Measurements from ENCODE around the gene CNKSR2. TPM values are rescaled to one million over a fixed set of nuclear protein-coding genes. Genes with fewer than 3 reads are reported as not detected.

The CNKSR2 gene
- total RNA-seq = 0.96 TPM in 1 of 2 replicates, not detected in the other
- 0.35 TPM for polyA plus RNA-seq (2012)

DNA sequence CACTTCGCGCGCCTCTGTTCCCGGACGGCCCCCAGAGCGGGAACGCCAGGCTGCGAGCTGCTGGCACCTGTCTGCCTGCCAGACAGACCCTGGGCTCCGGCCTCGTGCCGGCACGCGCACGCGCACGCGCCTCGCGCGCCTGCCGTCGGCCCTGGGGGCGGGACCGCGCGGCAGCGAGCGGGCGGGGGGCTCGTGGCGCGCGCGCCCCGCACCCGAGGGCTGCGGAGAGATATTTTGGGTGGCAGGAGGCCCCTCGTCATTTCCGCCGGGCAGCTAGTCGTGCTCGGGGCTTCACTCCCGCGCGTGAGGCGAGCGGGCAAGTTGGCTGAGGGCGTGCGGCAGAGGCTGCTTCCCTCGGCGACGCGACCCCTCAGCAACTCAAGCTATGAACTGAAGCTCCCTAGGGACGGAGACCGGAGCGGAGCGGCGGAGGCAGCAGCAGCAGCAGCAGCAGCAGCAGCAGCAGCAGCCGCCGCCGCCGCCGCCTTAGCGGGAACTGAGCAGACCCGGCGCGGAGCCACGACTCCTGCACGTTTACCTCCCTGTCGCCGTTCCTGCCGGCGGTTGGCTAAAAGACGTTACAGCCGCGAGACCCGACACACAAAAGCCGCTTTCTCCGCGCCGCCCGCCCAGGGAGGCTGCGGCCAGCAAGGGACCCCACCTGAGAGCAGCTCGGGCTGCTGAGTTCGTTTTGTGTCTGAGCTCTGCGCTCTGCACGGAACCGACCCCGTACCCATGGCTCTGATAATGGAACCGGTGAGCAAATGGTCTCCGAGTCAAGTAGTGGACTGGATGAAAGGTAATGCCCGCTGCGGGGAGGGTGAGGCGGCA lies at the start of gene CNKSR2:
Gene CNKSR2, plus strand, starts transcription at position 256 of the 831 bp plus-strand sequence. Its CDS starts 480 bp downstream, at position 736.
- DNase-seq (ENCODE audit: low read depth) = peak; percentile 7

DNA sequence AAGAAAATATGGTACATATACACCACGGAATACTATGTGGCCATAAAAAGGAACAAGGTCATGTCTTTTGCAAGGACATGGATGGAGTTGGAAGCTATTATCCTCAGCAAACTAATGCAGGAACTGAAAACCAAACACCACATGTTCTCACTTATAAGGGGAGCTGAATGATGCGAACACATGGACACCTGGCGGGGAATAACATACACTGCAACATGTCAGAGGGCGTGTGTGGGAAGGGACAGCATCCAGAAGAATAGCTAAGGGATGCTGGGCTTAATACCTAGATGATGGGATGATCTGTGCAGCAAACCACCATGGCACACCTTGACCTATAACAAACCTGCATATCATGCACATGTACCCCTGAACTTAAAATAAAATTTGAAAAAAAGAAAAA lies 19.5 kb upstream of the CNKSR2 start:
- DNase-seq (ENCODE audit: low read depth) = no peak

DNA sequence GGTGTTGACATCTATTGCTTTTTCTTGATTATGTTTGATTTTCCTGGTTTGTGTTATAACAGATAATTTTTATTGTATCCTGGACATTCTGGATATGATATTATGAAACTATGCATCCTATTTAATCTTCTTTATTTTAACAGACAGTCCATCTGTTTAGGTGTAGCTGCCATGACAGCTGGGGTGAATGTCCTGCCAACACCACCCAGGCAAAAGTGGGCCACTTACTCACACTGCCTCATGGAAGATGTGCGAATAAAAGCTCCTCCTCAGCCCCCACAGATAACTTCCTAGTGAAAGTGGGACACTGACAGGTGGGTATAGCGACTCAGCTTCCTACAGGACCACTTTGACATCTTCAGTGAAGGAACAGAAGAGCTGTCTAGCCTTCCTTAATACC lies 18.4 kb upstream of the CNKSR2 start:
- DNase-seq (ENCODE audit: low read depth) = no peak

DNA sequence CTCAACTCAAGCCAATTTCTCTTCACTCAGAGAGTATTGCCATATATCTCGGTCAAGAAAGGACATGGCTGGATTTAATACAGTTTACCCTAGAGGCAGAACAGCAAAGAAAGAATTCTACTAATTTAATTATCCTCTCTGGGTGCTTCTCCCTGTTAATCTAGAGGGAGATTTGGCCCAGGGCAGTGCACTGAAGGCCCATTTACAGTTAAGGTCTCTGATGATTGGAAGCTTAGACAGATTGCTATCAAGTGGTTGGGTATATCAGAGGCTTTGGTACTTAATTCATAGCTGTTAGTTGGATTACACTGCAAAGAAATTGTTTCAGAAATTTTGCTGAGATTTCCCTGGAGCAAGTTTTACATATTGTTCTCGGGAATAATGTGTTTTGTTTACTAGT lies 4.6 kb upstream of the CNKSR2 start:
- no peak for DNase-seq (ENCODE audit: low read depth)

DNA sequence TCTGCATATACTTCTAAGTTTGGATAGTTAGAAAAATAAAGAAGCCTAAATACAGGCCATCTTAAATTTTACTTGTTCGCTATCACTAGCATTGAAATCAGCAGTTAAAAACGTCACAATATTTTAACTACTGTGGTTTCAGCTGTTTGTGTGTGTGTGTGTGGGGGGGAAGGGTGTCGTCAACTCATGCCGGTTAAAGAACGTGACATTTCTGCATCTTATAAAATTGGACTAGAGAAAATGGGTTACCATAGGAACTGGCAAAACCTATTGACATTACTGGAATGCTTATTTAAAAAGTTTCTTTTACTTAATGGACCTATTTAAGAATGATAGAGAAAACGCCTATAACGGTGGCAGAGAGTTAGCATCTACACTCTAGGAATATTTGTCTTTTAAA lies 1.2 kb upstream of the CNKSR2 start:
- DNase-seq (ENCODE audit: low read depth) = no peak

DNA sequence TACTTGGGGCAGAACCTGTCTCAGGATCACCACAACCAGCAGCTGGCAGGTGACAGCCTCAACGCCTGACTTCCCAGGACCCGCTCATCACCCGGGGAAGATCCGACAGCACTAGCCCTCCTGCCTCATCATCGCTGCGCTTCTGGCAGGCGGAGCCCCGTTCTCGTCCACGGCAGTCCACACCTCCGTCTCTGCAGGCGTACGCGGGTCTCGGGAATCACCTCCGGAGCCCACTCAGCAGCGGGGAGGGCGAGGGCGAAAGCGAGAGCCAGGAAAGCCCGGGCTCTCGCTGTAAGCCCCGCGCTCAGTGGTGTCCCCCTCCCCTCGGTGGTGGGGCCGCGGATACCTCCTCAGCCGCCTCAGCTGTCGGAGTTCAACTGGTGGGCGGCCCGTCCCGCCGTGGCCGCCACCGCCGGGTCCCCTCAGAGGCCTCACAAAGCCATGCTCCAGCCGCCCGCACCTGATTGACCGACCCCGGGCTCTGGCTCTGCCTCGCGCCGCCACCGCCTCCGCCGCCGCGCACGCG lies 518 bp upstream of the CNKSR2 start:
- no peak for DNase-seq (ENCODE audit: low read depth)

DNA sequence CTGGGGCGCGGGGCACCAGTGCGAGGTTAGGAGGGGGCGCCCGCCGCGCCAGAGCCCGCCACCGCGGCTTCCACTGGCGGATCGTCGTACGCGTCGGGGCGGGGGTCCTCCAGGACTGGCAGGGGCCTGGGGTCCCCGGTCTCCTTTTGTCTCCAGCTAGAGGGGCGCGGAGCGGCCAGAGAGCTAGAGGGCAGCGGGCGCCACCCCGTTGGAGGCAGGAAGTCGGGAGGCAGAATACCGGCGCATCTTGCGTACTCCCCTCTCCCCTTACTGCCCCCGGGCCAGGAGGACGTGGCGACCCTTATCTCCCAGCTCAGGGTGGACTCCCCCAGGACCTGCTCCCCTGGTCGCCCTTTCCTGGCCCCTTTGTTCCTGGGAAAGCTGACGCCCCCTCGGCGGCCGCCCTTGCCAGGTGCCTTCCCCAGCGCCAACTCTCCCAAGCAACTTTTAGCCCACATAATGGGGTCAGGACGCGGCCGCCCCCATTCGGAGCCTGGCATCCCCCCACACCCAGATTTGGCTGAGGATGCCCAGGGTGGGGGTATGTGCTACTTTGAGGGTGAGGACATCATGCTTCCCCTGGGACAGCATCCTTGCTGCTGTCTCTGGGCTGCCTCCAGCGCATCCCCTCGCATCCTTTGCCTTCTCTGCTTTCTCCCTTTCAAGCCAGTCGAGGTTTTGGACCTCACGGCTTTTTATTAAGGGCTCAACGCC lies 933 bp downstream of the CNKSR2 start:
- no peak for DNase-seq (ENCODE audit: low read depth)

DNA sequence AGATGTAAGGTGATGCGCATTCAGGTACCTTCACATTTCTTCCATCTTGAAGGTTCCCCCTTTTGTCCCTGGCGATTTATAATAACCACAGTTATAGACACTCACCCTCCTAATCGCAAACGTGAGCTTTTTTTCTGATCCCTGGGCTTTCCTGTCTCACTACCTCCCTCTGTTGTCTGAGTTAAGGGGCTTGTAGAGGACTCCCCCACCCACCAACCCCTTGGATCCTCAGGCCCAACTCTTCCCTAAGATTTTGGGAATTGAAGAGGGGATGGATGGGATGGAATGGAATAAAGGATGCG lies 1.4 kb downstream of the CNKSR2 start:
- DNase-seq (ENCODE audit: low read depth) = no peak

DNA sequence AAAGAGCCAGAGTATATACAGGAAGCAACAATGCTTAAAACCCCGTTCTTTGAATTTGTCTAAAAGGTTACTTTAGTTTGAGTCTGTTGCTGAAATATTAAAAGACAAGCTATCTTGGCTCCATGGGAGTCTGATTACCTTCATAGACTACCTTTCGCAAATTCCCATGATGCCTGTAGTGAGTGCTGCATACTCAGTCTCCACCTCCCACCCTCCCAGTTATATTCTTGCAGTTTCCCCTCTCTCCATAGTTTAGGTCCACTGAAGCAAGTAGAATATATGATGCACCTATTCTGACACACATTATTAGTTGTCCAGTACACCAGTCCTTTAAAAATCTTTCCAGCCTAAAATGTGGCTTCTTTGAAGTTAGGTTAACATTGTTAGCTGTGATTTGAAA lies 2.4 kb downstream of the CNKSR2 start:
- DNase-seq (ENCODE audit: low read depth) = no peak

DNA sequence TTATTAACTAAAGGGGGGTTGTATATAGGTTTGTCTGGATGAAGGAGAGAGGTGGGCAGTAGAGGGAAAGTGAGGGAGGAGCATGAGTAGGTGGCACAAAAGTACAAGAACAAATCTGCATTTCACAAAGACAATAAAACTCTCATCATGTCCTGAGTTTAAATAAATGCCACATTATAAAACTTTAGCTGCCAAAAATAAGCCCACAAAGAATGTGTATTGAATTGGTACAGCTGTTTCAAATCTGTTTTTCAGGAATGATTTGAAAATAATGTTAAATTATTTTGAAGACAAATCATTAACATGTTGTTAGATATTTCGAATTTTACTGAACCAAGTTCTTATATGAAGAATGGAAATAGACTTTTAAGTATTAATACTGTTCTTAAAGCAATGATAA lies 5.8 kb downstream of the CNKSR2 start:
- no peak for DNase-seq (ENCODE audit: low read depth)

DNA sequence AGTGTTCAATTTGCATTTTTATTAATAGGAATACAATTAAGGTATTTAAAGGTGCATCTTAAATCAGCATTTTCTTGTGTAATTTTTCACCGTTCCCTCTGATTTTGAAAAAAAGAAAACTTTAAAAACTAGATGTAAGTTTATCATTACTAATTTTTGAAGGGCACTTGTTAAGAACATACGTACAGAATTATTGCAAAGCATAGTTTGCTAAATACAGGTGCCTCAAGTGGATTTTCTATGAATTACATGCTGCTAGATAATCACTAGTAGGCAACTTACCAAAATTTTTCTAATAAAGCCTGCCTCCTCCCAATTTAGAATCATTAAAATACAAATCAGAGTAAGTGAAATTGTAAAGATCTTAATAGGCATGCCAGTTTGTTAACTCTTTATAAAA lies 8.5 kb downstream of the CNKSR2 start:
- DNase-seq (ENCODE audit: low read depth) = no peak

DNA sequence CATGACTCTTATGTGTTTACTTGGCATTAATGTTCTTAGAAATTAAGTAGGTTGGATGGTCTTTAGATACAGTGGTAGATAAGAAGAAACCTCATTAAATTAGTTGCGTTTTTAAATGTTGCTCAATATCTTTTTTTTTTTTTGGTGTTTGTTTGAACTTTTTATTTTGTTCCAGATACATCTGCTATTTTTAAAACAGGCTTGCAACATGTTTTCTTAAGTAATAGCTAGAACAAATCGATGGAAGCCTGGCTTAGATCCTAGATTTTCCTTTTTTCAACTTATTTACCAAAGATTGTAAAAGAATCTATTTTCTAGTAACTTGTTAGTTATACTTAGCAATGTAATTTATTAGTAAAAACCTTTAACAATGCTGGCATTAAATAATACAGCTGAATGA lies 9.3 kb downstream of the CNKSR2 start:
- DNase-seq (ENCODE audit: low read depth) = no peak

DNA sequence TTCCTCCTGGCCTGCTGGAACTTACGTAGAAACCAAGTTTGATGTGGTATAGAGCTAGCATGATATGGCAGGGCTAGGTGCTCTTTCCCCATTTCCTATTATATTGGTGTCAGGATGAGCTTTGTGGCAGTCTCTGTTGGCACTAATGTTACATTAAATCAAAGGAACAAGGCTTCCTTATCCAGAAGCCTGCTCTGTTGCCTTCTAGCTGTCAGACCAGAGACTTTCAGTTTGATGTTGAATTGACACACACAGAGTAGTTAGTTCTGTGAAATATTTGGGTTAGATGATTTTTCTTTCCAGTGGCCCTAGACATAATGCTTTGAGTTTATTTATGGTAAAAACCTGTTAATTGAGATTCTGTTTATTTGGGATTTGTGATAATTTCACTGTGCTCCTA lies 10.0 kb downstream of the CNKSR2 start:
- DNase-seq (ENCODE audit: low read depth) = no peak

DNA sequence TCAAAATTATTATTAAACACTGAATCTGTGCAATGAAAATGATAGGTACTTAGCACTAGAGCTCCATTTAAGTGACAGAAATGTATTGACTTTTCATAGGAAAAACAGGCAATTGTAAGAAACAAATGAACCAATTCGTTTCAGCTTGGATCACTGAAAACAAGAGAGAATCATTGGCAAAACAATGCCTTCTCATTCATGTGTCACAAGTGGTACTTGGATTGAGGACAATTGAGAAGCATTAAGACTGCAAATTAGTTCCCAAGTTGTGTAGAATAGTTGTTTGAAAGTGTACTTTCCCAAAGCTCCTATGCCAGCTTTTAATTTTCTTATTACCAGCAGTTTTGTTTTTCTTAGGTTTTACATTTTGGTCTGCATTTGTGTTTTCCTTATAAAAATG lies 20.6 kb downstream of the CNKSR2 start:
- DNase-seq (ENCODE audit: low read depth) = no peak

DNA sequence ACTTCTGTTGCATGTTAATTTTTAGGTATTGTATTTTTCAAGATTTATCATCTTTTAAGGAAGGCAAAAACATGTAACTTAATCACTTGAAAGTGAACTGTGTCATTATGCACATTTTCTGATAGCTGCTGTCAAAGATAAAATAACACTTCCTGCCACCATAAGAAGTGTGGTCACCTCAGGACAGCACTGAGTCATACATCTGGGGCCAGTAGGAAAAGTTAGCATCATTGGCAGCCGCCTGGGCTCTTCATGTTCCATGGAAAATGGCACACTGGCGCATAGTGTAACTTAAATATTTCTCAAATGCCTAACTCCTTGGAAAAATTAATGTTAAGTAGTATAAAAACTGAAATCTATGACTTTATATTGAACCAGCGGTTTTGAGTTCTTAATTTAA lies 24.2 kb downstream of the CNKSR2 start:
- no peak for DNase-seq (ENCODE audit: low read depth)

DNA sequence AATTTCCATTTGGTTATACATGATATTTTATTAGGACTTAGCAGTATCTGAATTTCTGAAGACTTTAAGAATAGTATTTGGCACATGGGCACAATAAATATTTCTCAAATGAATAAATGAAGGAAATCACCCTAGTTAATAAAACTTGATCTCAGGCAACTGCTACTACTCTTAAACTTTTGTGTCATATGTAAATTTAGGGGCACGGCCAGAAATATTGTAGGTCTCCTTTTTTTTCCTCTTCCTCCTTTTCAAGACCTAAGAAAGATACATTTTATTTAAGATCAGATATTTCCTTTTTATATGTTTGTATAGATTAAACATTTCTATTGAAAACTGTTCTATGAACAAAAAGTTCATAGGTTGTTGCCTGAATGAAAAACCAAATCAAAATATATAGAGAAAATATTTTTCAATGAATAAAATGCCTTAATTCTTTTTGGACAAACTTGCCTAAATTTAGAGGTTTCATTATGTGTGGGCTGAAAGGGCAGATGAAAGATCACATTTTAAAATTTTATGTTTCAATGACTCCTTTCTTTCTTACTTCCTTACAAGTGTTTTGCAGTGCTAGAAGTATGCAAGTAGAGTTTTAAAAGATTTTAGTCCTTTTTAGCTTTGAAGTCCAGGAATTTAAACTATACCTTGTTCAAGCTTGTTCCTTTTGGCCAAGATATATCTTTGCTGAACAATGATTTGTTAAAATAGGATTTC lies 26.3 kb downstream of the CNKSR2 start:
- DNase-seq (ENCODE audit: low read depth) = no peak

DNA sequence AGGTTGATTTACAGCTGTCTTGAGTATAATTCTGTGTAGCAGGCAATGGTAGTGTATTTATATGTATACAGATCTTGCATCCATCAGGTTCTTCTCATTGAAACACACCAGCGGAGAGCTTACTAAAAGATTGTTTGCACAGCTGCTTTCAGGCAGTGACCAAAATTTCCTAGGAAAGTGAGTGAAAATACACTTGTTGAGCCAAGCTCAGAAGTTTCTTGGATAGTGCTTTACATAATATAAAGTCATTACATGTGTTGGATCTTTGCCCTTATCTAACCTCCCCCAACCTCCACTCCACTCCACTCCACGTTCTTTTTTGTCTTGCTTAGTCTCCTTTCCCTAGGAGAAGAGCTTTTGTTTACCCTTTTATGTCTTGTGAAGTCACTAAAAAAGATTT lies 34.1 kb downstream of the CNKSR2 start:
- no peak for DNase-seq (ENCODE audit: low read depth)

DNA sequence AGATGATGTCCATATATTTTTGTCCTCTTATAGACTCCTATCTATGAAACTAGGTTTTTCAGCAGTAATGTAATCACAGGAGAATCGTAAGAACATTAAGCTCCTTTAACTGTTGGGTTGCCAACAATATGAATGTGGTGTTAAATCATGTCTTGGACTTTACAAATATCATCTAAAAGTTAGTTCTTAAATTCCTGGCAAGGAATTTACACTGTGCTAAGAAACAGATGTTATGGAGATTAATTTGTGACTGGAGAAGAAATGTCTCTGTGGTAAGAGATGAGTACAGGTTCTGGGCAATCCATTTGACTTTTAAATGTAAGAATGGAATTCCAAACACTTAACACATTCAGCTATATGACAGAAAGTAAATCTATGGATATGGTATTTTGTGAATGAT lies 34.6 kb downstream of the CNKSR2 start:
- DNase-seq (ENCODE audit: low read depth) = no peak

DNA sequence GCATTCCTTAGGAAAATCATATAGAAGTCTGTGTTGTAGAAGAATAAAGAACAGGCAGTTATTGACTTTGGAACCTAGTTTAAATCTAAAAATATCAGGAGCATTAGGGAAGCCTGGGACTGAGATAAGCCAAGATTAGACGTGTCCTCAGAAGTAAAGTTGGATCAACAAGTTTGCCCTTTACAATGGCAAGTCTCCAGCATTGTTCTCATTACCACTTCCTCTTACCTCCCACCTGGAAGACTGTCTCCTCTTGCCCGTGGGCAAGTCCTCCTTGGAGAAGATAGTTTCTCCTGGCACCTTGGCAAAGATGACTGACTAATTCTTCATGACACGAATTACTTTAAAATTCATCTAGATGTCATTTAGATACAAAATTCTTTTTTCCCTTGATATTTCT lies 37.8 kb downstream of the CNKSR2 start:
- no peak for DNase-seq (ENCODE audit: low read depth)

DNA sequence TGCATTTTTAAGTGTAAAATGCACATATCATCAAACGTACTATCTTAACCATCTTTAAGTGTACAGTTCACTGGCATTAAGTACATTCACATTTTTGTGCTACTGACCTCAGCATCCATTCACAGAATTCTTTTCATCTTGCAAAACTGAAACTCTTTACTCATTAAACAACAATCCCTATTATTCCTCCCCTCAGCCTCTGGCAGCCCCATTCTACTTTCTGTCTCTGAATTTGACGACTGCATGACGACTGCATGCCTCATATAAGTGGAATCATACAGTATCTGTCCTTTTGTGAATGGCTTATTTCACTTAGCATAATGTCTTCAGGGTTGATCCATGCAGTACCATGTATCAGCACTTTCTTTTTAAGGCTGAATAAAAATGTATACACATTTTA lies 38.7 kb downstream of the CNKSR2 start:
- no peak for DNase-seq (ENCODE audit: low read depth)

DNA sequence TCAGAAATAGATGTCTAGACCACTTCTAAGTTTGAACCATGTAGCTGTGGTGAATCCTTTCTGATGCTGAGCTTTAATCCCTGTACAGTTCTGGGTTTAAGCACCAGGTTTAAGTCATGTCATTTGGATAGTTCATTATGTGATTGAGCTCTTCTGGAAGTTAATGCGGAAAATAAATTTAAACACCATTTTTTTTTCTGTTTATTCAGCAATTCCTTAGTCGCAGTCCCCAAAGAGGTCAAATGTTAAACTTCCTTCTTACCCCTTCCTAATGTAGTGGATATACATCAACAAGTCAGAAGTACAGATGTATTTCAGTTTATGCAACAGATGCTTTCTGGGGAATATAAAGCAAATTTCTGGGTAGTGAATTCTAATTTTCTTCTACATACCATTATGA lies 52.9 kb downstream of the CNKSR2 start:
- DNase-seq (ENCODE audit: low read depth) = no peak

DNA sequence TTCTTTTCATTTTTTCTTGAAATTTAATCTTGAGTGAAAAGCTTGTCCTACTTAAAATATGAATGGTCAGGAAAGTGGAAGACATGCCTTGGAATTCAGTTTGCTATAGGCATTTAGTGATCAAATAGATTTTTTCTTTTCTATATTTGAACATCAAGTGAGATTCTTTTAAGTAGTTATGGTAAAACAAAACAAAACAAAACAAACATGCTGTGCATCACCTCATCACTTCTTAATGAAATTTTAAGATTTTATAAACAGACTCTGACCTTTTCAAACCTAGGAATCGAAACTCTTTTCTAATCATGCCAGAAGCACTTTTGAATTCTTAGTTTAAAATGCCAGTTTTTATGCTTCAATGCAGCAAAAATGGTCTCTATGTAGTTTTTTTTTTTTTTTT lies 62.8 kb downstream of the CNKSR2 start:
- no peak for DNase-seq (ENCODE audit: low read depth)
